NCI-H2081 (cell line): ENCODE measurements around the gene FTHL17.
A peak's percentile ranks its signal among the peaks of the same experiment; 100 is the strongest.

Source experiments
- DNase-seq, 2 experiments: peaks; one replicate each; lab custom pipeline; 2025; lab: John Stamatoyannopoulos, UW

Gene FTHL17

GRCh38 chrX:31071725-31072124, at the start of gene FTHL17:
FTHL17 (minus strand) TSS chrX:31072041; CDS start chrX:31071953, 88 bp downstream.
- no peak for DNase-seq

DNA sequence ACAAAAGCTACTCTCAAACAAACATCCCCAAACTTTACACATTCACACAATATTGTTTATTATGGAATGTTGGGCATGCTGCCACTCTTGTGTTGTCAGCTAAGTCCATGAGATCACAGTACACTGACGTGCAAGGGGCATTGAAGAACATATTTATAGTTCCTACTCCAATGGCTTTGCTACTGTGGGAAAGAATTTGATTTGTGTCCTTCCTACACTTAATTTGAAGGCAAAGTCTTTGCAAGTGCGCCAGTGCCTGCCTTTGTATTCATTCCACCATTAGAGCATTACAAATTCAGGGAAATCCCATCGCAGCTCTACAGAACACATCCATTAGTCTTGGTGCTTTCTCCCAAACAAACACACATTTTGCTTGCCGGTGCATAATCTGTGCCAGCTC, 45.4 kb upstream of the FTHL17 start:
- DNase-seq, result no peak

- no peak for DNase-seq
Observed at GRCh38 chrX:31115398-31115797, 43.6 kb upstream of the FTHL17 start.

DNA sequence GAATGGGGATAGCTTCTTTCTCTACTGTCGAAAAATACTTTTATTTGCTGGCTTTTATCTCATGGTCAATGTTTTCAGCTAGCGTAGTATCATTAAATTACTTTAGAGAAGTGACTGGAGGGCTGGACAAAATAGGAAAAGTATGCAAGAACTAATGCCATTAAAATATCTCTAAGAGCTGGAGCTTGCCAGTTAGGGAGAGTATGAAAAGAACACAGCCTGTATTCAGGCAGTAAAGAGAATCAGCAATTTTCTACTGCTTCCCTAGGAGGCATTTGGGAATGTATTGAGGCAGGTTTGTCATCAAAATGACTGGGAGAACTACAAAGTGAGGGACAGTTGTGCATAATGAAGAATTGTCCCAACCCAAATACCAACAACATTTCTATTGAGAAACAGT, 43.0 kb upstream of the FTHL17 start:
- DNase-seq, result no peak

DNA sequence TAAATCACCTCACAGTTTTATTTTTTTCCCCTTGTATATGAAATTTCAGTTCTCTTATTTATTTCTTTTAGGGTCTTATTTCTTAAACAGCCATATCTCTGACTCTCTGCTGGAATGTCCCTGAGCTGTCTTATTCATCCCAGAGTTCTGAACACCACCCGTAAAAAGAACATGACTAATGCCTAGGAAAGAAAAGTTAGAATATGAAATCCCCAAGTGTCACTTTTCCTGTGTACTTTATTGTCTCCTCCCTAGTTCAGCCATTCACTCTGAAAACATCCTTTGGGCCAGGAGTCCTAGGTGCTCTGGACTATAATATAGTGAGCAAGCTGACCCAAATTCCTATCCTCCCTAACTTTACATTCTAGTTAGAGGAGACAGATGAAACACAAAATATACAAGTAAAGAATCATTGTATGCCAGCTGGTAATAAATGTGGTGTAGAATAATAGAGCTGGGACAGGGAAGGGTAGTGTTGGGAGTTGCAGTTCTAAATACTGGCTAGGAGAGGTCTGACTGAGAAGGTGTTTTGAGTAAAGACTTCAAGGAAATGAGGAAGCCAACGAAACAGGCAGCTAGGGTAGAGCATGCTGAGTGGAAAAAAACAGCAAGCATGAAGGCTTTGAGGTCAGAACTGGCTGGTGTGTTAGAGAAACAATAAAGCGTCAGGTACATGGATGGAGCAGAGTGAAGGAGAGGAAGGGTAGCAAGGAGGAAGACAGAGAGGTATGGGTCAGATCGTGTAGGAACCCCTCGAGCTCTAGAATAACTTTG, 40.6 kb upstream of the FTHL17 start:
- DNase-seq, result no peak

DNA sequence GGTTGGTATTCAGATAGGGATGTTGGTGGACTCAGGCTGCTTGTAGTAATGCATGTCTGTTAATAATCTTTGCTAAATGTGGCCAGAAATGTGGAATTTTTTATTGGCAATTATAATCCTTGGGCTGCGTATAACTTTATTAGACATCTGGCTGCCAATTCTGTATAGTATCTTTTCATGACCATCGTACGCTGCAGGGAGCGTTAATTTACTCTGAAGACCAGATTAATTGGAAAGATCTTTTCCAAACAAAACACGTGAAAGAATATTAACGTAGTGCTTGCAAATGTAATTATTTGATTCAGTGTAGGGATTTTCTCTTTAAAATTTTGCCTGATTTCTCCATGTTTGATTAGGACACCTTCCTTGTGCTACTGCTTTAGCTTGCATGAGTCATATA, 38.8 kb upstream of the FTHL17 start:
- no peak for DNase-seq

DNA sequence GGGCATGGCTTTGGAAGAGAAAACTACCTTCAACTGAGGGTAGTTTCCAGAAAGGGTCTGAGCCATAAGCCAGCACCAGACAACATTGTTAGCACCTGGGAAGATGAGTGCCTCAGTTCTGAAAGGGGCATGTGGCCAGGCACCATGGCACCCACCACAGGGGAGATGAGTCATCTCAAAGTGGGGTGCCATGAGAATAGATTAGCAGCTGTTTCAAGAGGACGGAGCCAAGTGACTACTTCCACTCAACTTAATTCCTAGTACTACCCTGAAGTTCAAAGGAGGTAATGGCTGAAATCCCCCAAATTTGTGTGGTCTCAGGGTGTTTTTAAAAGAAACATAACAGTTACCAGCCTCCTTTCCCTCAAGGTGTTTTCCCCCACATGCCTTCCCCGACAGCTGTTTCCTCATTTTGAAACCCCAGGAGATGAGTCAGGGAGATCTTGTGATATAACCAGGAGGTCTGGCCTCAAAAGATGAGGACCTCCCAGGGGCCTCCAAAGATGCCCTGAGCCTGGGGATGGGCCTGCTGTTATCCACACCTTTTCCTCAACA, 27.8 kb upstream of the FTHL17 start:
- no peak for DNase-seq

- no peak for DNase-seq
Observed at GRCh38 chrX:31098079-31098478, 26.2 kb upstream of the FTHL17 start.

DNA sequence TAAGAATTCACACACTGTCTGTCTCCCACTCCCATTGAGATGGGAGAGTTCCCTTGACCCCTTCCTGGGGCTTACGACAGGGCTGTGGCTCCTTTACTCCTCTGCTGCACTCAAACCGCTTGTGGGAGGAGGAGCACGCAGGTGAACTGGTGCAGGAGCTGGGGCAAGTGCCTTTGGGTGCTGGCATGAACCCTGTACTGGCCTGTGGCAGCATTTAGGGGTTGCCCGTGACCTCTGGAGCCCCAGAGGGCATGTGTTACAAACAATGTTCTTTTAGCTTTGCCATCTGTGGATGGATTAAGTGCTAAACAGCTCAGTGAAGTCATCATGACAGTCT, 21.8 kb upstream of the FTHL17 start:
- no peak for DNase-seq

DNA sequence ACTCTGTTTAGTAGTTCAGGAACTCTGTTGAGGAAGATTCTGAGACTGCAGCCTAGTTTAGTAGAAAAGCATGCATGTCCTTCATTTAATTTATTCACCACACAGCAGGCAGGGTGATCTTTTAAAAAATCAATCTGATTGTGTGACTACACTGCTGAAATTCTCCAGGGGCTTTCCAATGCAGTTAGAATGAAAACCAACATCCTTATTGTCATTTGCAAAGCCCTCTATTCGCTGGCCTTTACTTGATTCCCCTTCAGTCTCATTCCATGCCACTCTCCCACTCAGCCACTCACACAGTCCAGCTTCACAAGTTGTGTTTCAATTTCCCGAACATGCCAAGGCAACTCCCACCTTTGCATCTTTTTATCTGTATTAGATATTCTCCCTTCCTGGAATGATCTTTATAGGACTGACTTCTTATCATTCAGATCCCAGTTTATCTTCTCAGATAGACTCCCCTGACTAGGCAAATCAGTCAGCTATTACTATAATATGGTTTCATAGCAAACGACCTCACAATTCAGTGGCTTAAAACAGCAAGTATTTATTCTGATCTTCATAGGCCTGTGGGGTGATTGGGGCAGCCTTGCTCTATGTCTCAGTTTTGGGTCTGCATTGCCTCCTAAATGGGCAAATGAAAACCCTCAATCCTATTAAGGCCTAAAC, 21.3 kb upstream of the FTHL17 start:
- DNase-seq, result no peak

- DNase-seq, result no peak
Observed at GRCh38 chrX:31092476-31092875, 20.6 kb upstream of the FTHL17 start.

DNA sequence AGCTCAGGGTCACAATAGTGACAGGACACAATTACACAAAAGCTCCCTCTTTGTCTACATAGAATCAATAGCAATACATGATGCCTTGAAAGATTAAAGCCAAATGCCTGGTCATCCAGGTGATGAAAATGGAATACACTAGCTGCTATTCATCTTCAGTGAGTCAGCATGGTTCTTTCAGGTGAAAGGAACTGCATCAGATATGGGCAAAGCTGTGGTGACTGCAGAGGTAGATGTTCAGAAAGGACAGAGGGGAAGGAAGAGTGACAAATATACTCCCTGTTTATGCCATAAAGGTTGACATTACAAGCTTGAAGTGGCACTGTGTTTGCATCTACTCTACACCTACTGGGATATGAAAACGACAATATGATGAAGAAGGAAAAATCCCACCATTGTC, 20.0 kb upstream of the FTHL17 start:
- DNase-seq, result no peak

- DNase-seq, result no peak
Observed at GRCh38 chrX:31074522-31074921, 2.7 kb upstream of the FTHL17 start.

GRCh38 chrX:31071262-31071661, 579 bp downstream of the FTHL17 start:
- DNase-seq, result no peak

- no peak for DNase-seq
Observed at GRCh38 chrX:31070057-31070468, 1.8 kb downstream of the FTHL17 start.

- no peak for DNase-seq
Observed at GRCh38 chrX:31063114-31063513, 8.7 kb downstream of the FTHL17 start.

DNA sequence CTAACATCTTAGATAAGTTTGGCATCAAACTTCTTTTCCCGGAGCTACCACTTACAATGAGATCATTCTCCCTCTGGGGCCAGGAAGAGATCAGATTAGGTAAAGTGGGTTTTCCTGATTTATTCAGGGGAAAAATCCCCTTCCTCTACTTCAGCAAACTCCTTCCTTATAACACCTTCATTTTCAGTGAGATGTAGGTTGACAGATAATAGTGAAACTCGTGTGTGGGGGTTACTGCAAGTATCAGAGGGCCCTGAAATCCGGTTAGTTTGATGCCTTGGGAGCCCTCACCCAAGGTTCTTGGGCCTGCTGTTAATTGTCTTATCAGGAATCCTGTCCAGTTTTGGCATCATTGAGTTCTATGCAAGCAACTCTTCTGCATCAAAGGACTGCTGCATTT, 10.8 kb downstream of the FTHL17 start:
- DNase-seq, result no peak

- no peak for DNase-seq
Observed at GRCh38 chrX:31060016-31060415, 11.8 kb downstream of the FTHL17 start.

GRCh38 chrX:31058284-31058683, 13.6 kb downstream of the FTHL17 start:
- DNase-seq, result peak in 1 of 2 experiments; percentile 39

GRCh38 chrX:31057691-31058090, 14.2 kb downstream of the FTHL17 start:
- DNase-seq, result no peak

DNA sequence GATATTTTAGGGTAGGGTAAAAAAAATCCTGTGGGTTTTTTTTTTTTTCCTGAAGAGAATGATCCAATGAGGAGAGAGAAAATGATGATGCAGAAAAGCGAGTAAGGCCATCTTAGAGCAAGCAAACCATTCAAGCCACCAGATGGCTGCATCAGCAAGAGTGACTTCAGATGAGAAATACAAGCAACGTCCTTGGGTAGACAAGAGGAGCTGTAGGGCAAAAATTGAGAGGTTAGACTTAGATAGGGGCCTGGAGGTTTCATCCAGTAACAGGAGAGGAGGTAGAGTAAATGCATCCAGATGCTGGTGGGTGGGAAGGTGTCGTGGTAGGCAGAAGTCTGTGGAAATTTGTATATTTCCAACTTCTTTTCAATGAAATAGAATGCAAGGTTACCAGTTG, 14.6 kb downstream of the FTHL17 start:
- DNase-seq, result no peak

DNA sequence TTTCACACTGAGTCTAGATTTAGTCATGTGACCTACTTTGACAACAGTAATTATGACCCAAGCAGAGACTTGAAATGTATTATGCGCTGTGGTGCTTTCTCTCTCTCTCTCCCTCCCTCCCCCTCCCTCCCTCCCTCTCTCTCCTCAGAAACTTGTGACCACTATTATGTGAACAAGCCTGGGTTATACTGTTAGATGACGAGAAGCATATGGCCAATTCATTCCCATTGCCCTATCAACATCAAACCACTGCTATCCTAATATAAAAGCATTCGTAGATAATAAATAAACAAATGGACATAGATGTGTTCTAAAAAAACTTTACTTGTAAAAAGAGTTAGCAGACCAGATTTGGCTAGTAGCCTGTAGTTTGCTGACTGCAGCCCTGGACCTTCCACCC, 18.2 kb downstream of the FTHL17 start:
- DNase-seq, result no peak

- DNase-seq, result no peak
Observed at GRCh38 chrX:31039327-31039711, 32.5 kb downstream of the FTHL17 start.
